GM15510 (cell line): Measurements from ENCODE around the gene CPNE8.

Experiments used
- POLR2A ChIP-seq: IDR thresholded peaks from 3 replicates; pipeline ENCODE4 v1.6.1; 2011; ENCODE audit warnings: borderline replicate concordance; ENCODE audit not compliant: insufficient read length; ENCODE audit errors: extremely low read depth

The CPNE8 gene

GRCh38 chr12:38907201-38907923 lies 2.0 kb upstream of the CPNE8 start:
- TF ChIP-seq POLR2A, result no peak

DNA sequence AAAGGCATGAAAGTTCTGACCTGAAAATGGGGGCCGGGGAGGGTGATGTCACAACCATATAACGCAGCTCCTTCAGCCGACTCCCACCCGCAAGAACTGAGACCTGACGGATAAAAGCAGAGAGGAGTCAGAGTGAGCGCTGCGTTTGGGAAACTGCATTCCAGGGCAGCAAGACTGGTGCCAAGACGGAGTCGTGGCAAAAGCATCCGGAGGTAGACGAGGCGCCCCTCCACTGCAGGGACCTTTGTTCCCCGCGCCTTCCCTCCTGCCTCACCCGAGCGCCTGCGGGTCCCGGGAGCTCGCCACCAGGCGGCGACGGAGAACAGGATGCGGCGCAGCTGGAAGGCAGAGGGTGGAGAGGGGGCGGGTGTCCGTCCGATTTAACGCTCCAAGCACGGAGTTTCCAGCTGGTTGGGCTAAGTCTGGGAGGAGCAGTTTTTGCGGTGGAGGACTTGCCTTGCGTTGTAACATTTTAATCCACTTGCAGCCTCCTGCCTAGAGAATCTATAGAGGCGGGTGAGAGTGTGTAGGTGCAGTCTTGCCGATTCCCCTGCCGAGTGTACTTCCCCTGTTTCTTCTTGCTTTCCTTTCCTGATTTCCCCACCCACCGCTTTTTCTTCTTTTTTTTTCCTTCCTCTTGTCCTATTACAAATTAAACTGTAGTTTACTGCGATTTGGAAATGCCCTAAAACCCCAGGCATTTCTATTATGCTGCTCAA lies 1.2 kb upstream of the CPNE8 start:
- peak; percentile 48 for TF ChIP-seq POLR2A

- TF ChIP-seq POLR2A, result peak; percentile 60
These were observed 583 bp downstream of the CPNE8 start for GRCh38 chr12:38904537-38905479.

GRCh38 chr12:38903596-38903995 lies 1.8 kb downstream of the CPNE8 start:
- no peak for TF ChIP-seq POLR2A

DNA sequence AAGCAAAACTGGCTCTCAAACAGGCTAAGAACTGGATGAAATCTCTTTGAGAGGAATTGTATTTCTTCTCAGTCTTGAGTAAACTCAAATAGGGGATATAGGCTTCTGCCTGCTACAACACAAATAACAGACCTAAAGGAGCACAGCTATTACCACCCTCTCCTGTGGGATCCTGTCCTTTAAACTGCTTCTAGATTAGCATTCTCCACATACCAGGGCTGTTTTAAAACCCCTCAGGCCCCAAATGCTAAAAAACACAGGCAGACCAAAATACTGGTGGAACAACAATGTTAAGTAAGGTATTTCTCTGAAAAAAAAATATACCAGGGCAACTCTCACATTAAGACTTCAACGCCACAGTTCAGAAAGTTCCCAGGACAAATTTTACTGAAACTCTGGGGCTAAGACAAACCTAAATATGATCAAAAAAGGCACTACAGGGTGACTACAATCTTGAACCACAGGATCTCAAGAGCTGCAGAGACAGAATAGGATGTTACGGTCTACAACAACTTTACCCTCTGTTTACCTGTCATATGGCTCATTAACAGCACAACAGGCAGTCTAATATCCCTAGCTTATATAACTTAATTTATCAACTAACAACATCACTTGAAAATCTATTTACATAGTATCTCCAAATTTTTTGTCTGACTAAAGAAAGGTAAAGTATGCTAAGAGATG lies 7.2 kb downstream of the CPNE8 start:
- no peak for TF ChIP-seq POLR2A

DNA sequence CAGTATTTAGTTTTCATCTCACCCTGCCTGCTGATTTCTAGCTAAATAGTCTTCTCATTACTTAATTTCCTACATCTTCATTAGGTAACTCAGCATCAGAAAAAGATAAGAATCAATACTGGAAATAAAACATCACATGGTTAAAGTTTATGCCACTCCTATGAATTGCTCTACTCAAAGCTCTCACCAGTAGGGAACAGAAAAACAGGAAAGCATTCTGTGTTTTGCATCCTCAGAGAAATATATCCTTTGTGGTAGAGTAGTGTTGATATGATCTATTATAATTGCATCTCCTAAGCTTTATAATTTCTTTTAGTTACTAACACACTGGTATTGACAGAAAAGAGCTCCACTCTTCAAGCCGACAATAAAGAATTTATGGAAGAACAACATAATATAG lies 9.9 kb downstream of the CPNE8 start:
- TF ChIP-seq POLR2A, result no peak

DNA sequence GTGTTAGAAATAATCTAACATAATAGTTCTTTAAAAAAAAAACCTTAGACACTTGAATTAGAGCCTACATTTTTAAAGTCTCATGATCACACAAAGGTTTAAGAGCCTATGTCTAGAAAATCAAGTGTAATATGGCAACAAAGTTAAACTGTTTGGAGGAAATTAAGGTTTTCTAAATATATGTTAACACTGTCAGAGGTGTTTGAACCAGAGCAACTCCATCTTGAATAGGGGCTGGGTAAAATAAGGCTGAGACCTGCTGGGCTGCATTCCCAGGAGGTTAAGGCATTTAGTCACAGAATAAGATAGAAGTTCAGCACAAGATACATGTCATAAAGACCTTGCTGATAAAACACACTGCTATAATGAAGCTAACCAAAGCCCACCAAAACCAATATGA lies 12.4 kb downstream of the CPNE8 start:
- no peak for TF ChIP-seq POLR2A

GRCh38 chr12:38892087-38892786 lies 13.2 kb downstream of the CPNE8 start:
- TF ChIP-seq POLR2A, result no peak

- TF ChIP-seq POLR2A, result no peak
These were observed 15.1 kb downstream of the CPNE8 start for GRCh38 chr12:38890102-38890855.

DNA sequence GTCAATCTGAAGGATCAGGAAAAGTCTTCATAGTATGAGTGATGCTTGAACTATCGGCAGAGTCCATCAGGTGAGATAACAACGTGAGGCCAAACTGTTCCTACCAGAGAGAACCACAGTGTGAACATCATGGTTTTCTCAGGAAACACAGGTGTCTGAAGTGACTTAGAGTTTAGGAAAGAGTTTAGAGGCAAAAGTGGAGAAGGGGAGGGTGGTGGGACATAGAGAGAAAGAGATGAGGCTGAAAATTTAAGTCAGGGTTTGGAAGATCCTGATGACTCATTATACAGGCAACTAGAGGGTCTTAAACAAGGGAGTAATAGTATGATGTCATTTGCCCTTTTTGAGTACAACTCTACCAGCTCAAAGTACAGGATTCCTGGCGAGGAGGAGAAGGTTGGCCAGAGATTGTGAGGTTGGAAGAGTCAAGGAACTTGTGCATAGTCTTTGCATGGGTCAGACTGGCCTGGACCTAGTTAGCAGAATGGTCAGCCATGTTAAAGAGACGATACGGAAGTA lies 16.0 kb downstream of the CPNE8 start:
- no peak for TF ChIP-seq POLR2A

DNA sequence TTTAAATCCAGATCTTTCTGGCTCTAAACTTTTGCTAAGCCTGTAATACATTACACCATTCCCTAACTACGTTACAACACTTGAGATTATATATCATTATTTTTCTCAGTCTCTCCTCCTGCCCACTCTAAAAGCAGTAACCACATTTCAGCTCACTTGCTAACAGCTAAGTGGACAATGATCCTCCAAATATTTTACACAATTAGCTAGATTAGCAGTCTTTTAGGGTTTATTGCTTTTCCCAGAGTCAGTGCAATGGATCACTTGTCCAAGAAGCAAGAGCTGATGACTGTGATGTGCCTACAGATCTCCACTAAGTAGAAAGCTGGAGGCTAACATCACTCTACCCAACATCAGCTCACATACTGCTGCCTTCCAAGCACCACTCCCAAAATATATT lies 17.6 kb downstream of the CPNE8 start:
- no peak for TF ChIP-seq POLR2A

GRCh38 chr12:38886931-38887330 lies 18.5 kb downstream of the CPNE8 start:
- TF ChIP-seq POLR2A, result no peak

DNA sequence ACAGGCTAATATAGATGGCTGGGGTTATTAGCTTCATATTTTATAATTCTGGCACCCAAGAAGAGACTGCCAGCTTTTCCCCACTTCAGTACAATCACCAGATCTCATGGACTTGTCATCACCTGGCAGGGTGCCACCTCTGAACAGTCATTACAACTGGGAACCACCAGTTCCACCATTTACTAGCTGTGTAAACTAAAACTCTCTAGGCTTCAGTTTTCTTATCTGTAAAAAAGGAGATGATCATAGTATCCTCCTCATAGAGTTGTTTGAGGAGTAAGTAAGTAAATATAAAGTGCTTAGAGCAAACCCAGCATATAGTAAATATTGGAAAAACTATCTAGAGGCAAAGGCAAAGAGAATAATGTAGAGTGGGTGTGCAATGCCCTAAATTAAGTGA lies 19.3 kb downstream of the CPNE8 start:
- TF ChIP-seq POLR2A, result no peak
